Stimulated activated CD4-positive, alpha-beta T cell treated with anti-CD3 and anti-CD28 coated beads, Interleukin-12 subunit alpha, Interleukin-12 subunit beta, amount 100 ng/mL, for 48 hours (primary cell): ENCODE measurements around the gene RNU6-9.

Source experiments
- DNase-seq, 3 donors: peaks; one replicate each; pipeline ENCODE4 v3.0.0-alpha.2; 2020; ENCODE audit warnings: low read depth in 2 of 3, low spot score in 1 of 3

Gene RNU6-9

GRCh38 chr19:917323-918151 lies 24.3 kb downstream of the RNU6-9 start, which contains the start of gene KISS1R:
Gene KISS1R, plus strand, starts transcription at chr19:917333. Its CDS starts 170 bp downstream, at chr19:917503.
- DNase-seq: no peak

DNA sequence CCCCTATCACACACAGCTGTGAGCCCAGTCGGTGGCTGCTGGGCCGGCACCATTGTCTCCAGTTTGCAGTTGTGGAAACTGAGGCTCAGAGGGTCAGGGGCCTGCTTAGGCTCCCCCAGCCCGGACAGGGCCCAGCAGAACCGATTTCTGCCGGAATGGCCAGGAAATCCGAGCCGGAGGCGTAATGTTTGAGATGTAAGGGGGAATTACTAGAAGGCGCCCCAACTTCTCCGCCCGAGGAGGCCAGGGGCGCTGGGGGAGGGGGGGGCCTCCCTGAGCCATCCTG lies 24.8 kb downstream of the RNU6-9 start:
- DNase-seq: no peak

GRCh38 chr19:918481-919198 lies 25.4 kb downstream of the RNU6-9 start:
- DNase-seq: no peak

DNA sequence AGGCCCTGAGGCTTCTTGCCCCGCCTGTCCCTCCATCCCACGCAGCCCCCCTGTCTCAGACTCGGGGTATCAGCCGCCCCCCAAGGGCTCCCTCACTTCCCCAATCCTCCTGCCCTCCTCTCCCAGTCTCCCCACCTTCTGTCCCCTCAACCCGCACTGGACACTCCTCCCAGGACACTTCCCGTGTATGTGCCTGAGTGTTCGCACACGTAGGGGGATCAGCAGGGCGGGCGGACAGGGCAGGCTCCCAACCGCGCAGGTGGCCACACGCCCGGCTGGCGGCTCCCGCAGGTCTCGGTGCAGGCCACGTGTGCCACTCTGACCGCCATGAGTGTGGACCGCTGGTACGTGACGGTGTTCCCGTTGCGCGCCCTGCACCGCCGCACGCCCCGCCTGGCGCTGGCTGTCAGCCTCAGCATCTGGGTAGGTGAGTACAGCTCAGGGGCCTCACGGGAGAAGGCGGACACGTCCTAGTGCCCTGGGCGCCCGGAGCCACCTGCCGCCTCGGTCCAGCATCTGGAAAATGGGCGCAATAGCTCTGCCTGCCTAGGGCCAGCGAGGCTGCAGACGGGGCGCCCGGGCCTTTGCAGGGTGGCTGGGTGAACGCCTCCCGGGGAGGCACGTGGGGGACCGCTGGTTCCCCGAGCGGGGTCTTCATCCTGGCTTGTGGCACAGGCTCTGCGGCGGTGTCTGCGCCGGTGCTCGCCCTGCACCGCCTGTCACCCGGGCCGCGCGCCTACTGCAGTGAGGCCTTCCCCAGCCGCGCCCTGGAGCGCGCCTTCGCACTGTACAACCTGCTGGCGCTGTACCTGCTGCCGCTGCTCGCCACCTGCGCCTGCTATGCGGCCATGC lies 26.1 kb downstream of the RNU6-9 start:
- no peak for DNase-seq

GRCh38 chr19:920051-920864 lies 27.0 kb downstream of the RNU6-9 start:
- no peak for DNase-seq

DNA sequence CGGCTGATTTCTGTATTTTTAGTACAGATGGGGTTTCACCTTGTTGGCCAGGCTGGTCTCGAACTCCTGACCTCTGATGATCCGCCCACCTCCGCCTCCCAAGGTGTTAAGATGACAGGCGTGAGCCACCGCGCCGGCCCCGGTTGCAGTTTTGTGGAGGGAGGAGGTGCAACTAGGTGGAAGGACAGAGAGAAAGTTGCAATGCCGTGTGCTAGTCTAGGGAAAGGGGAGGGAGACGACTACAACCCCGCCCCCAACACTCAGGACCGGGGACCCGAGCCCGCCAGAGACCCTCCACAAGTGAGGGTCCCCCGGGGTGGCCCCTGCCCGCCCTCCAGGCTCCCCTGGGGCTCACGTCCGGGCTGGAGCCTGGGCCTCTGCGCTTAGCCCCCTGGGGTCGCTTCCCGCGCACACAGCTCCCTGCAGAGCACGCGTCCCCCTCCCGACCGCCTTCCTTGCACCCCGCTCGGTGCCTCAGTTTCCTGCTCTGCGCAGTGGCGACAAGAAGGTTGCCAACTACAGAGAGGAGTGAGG lies 31.3 kb downstream of the RNU6-9 start:
- no peak for DNase-seq

DNA sequence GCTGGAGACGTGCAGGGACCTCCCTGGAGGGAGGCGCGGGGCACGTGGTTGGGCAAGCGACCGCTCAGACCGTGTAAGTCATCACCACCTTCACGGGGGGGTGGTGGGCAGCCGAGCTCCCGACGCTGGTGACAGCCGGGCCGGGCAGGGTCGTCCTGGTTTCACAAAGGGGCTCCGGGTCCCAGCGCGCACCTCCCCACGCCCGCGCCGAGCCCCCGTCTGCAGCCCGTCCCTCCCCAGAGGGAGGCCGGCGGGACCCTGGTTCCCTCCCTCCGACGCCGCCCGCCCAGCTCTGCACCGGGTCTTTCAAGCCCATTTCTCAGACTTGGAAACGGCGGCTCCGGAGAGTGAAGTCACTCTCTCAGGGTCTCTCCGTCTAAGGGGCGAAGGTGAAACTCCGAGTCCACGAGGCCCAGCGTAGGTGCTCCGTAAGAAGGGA lies 31.8 kb downstream of the RNU6-9 start:
- no peak for DNase-seq

- peak in 2 of 3 donors; percentile 62 to 70 for DNase-seq
Observed at GRCh38 chr19:925526-926322, 32.4 kb downstream of the RNU6-9 start, which contains the start of gene ARID3A. Gene ARID3A, plus strand, starts transcription at chr19:926035. Its CDS starts 3,494 bp downstream, at chr19:929529.

GRCh38 chr19:926323-926588 lies 33.0 kb downstream of the RNU6-9 start:
- DNase-seq: no peak

DNA sequence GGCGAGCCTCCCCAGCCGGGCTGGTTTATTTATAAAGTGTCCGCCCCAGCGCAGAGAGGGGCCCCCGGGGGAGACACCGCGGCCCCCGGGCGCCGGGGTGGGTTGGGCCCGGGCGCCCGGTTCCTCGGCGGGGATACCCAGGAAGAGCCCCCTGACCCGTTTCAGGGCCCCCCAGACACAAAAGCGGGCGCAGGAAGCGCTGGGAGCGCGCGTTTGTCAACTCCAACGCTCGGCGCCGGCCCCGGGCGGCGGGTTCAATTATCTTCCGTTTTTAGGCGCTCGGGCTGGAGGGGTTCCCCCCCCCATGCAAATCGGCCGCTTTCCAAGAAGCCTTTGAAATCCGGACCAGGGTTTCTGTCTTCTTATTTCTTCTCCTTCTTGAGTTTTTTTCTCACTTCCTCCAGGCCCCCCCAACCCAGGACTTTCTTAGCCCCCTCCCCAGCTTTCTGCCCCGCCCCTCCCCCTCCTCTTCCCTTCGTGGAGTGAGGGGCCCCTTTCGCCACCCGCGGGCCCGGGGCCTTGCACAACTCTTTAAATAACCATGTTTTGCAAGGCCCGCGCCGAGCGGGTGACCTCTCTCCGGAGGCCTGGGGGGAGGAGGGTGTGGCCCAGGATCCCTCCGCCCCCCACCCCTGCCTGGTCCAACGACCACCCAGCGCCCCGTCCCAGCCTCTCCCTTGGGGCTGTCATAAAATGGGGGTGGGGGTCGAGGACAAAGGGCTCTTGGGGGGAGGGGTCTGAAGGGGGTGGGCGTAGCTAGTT lies 33.5 kb downstream of the RNU6-9 start:
- DNase-seq: no peak

DNA sequence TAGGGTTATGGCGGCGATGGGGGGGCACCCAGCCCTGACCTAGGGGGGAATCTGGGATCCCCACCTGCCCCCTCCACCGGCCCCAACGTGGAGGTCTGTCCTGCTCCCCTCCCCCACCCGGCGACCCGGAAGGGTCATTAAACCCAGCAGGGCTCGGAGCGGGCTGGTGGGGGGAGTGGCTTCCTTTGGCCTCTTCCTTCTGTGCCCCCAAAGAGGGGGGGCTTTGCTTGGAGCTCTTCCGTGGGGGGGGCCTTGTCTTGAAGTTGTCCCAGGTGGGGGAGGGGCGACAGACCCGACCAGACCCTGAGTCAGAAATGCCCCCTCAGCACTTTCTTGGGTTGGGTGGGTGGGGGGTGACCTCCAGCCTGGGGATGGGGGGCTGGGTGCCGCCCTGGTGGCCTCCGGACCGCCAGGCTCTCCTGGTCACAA lies 34.1 kb downstream of the RNU6-9 start:
- DNase-seq: no peak

GRCh38 chr19:927780-928401 lies 34.6 kb downstream of the RNU6-9 start:
- DNase-seq: no peak

DNA sequence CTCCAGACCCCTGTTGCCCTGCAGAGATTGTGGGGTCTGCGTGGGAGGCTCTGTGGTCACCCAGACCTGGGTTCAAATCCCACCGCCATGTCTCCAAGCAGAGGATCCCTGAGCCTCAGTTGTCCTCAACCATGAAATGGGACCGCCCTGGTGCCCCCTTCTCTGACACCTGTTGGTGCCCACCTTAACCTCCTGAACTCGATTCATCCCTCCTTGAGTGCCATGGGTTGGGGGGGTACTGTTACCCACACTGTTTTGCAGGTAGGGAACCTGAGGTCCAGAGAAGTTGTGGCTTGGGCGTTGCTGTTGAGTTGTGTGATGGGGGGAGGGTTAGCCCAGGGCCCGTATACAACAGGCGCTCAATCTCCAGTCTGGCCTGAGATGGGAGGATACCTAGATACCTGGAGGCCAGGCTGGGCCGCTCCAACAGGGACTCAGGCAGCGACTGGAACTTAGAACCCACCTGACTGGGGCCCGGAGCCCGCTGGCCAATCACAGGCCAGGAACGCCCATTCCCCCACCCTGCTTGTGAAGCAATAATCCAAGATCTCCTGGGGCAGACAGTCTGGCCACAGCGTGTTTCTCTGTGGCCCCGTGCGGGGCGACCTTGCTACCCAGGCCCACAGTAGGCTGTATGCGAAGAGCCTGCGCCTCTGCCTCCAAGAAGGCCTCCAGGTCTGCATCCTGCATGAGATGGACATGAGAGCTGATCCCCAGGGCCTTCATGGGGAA lies 35.4 kb downstream of the RNU6-9 start:
- no peak for DNase-seq

DNA sequence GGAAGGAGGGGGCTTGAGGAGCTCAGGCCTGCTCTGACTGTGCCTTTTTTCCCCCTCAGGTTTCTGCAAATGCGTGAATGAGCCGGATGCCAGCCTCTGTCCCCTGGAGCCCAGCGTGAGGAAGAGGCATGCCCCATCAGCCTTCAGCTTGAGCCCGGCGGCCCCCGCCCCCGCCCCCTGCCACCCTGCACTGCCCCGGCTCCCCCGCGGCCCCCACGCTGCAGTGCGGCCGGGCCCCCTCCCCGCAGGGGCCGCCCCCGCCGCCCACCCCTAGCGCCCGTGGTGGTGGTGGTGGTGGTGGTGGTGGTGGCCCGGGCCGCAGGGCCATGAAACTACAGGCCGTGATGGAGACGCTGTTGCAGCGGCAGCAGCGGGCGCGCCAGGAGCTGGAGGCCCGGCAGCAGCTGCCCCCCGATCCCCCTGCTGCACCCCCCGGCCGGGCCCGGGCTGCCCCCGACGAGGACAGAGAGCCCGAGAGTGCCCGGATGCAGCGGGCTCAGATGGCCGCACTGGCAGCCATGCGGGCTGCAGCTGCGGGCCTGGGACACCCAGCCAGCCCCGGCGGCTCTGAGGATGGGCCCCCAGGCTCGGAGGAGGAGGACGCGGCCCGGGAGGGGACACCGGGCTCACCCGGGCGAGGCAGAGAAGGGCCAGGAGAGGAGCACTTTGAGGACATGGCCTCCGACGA lies 36.1 kb downstream of the RNU6-9 start:
- no peak for DNase-seq

DNA sequence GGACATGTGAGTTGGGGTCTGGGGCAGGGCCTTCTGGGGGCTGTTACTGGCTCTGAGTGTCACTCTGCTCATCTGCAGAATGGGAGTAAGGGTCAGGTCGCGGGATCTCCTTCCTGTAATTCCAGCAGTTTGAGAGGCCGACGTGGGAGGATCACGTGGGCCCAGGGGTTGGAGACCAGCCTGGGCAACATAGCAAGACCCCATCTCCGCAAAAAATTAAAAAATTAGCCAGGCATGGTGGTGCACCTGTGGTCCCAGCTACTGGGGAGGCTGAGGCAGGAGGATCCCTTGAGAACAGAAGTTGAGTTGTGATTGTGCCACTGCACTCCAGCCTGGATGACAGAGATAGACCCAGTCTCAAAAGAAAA lies 36.6 kb downstream of the RNU6-9 start:
- no peak for DNase-seq

DNA sequence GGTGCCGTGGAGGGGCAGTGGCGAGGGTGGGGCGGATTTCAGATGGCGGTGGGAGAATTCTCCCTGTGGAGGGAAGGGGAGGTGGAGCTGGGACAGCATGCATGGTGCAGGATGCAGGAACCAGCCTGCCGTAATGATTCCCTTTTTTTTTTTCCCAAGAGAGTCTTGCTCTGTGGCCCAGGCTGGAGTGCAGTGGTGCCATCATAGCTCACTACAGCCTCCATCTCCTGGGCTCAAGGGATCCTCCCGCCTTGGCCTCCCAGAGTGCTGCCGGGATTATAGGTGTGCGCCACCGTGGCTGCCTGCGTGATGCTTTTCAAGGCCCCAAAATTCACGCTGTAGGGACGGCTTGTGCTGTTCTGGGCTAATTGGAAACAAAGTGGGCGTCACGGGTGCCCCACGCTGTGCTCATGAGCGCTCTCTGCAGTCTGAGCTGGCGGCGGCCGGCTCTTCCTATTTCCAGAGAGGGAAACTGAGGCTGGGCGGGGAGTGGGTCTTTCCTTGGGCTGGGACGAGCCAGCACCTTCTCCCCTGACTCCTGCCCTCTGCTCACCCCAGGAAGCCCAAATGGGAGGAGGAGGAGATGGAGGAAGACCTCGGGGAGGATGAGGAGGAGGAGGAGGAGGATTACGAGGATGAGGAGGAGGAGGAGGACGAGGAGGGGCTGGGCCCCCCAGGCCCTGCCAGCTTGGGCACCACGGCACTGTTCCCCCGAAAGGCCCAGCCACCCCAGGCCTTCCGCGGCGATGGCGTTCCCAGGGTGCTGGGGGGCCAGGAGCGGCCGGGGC lies 38.8 kb downstream of the RNU6-9 start:
- no peak for DNase-seq
